Upper lobe of left lung (tissue), 4 donors: ENCODE data around the gene RGL1.

Source experiments
- POLR2AphosphoS5 ChIP-seq, 2 donors: sonication (generic); formaldehyde crosslinking; IDR thresholded peaks; one replicate each; pipeline ENCODE4 v1.5.1; 2017; ENCODE audit warnings: antibody characterized with exemption in 2 of 2
- TF ChIP-seq, protein P1 (sequence below), 6 experiments: fragments of 450-650 bp in 4 of 6; fragments of 200-600 bp in 2 of 6; sonication (generic) in 2 of 6; IDR thresholded peaks; one replicate each; pipeline ENCODE4 v1.5.1; 2016 to 2019; ENCODE audit warnings: antibody characterized with exemption in 6 of 6

DNA sequence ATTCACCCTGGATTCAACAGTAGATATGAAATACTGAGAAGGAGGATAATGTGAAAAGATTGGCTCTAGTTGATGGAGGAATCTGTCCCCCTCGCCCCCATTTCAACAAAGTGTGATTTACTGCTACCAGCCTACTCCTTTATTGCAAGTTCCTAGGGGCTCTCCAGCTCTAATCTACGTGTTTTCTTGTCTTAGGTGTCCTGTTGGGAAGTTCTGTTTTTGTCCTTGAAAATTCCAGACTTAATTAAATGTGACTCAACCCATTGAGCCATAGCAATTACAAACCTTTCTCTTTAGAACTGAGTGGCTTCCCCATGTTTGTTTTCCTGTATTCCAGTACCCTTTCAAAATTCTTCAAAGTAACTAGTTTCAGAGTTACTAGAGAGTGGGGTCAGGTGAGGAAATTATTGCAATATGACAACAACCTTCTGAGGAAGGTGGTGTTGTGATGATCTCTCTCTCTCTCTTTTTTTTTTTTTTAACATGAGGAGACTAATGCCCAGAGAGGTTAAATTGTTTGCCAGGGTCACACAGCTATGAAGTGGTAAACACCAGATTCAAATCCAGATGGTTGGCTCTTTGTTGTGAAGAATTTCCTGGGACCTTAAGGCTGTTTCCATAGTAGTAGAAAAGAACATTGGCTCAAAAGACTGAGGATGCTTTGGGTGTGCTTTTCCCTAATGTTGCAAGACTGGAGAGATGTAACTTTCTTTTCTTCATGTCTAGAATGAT lies 3.5 kb downstream of the RGL1 start:
- TF ChIP-seq, protein P1, sequence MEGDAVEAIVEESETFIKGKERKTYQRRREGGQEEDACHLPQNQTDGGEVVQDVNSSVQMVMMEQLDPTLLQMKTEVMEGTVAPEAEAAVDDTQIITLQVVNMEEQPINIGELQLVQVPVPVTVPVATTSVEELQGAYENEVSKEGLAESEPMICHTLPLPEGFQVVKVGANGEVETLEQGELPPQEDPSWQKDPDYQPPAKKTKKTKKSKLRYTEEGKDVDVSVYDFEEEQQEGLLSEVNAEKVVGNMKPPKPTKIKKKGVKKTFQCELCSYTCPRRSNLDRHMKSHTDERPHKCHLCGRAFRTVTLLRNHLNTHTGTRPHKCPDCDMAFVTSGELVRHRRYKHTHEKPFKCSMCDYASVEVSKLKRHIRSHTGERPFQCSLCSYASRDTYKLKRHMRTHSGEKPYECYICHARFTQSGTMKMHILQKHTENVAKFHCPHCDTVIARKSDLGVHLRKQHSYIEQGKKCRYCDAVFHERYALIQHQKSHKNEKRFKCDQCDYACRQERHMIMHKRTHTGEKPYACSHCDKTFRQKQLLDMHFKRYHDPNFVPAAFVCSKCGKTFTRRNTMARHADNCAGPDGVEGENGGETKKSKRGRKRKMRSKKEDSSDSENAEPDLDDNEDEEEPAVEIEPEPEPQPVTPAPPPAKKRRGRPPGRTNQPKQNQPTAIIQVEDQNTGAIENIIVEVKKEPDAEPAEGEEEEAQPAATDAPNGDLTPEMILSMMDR (IDR thresholded peaks at IDR 0.05), result no peak
- no peak for TF ChIP-seq POLR2AphosphoS5 (IDR thresholded peaks at IDR 0.05)
